Memory B cell (primary cell): ENCODE data around the gene SGIP1.
"Not testable (repeated sequence)": the region's sequence is repeated elsewhere in the genome, so short reads cannot be mapped to it uniquely, and the experiment has no call there.

Source experiments
- ATAC-seq: fragments of 150-1000 bp; cut with Tn5 transposase; 2 replicates; pipeline ENCODE4 v1.10.0; 2021; ENCODE audit warnings: low read depth, mild to moderate bottlenecking, moderate library complexity
- DNase-seq, 2 donors: peaks; one replicate each; pipeline ENCODE4 v3.0.0; 2022; ENCODE audit warnings: low spot score in 2 of 2
- H3K27ac Mint-ChIP-seq: one replicate; pipeline ENCODE4 v1.8.0; 2022; ENCODE audit warnings: mild to moderate bottlenecking, moderate library complexity, mixed read lengths
- H3K27me3 Mint-ChIP-seq: one replicate; pipeline ENCODE4 v1.8.0; 2022; ENCODE audit warnings: mixed read lengths
- H3K36me3 Mint-ChIP-seq: one replicate; pipeline ENCODE4 v1.8.0; 2022; ENCODE audit warnings: mild to moderate bottlenecking, mixed read lengths
- H3K4me1 Mint-ChIP-seq: one replicate; pipeline ENCODE4 v1.8.0; 2022; ENCODE audit warnings: mixed read lengths
- H3K4me3 Mint-ChIP-seq: one replicate; pipeline ENCODE4 v1.8.0; 2022; ENCODE audit warnings: mild to moderate bottlenecking, moderate library complexity, mixed read lengths
- H3K9me3 Mint-ChIP-seq: one replicate; pipeline ENCODE4 v1.8.0; 2022; ENCODE audit warnings: mixed read lengths

The SGIP1 gene

GRCh38 chr1:66732407-66733166, 198.6 kb downstream of the SGIP1 start:
- Mint-ChIP-seq H3K36me3 (no peaks in the 10 kb centered on the region), H3K4me1 (no peaks in the 10 kb centered on the region), H3K4me3 (no peak overlapping the region), H3K27ac (no peak overlapping the region), H3K9me3 (peaks cover 2% of the 10 kb centered on the region), H3K27me3 (peaks cover 11% of the 10 kb centered on the region)
- peak; percentile 27 for ATAC-seq
- no peak for DNase-seq

GRCh38 chr1:66733348-66734017, 199.5 kb downstream of the SGIP1 start:
- no peak for ATAC-seq
- peaks cover 2% of the 10 kb centered on the region for H3K9me3 Mint-ChIP-seq
- H3K4me3 Mint-ChIP-seq = no peak overlapping the region
- H3K27me3 Mint-ChIP-seq = peaks cover 10% of the 10 kb centered on the region
- no peak for DNase-seq
- H3K4me1 Mint-ChIP-seq = peaks cover 2% of the 10 kb centered on the region
- no peak overlapping the region for H3K27ac Mint-ChIP-seq
- no peaks in the 10 kb centered on the region for H3K36me3 Mint-ChIP-seq

- DNase-seq, H3K27me3 Mint-ChIP-seq, ATAC-seq, H3K9me3 Mint-ChIP-seq, H3K27ac Mint-ChIP-seq, H3K4me1 Mint-ChIP-seq, H3K36me3 Mint-ChIP-seq, H3K4me3 Mint-ChIP-seq: not testable (repeated sequence)
Measured at GRCh38 chr1:66734531-66734930, 200.6 kb downstream of the SGIP1 start.

- H3K9me3 Mint-ChIP-seq = no peaks in the 10 kb centered on the region
- H3K4me1 Mint-ChIP-seq = peaks cover 9% of the 10 kb centered on the region
- no peak overlapping the region for H3K27ac Mint-ChIP-seq
- H3K4me3 Mint-ChIP-seq = no peak overlapping the region
- ATAC-seq = no peak
- H3K27me3 Mint-ChIP-seq = no peaks in the 10 kb centered on the region
- no peak for DNase-seq
- H3K36me3 Mint-ChIP-seq = no peaks in the 10 kb centered on the region
Measured at GRCh38 chr1:66737836-66738235, 203.9 kb downstream of the SGIP1 start.

- H3K4me3 Mint-ChIP-seq = no peak overlapping the region
- H3K36me3 Mint-ChIP-seq = no peaks in the 10 kb centered on the region
- no peak overlapping the region for H3K27ac Mint-ChIP-seq
- H3K9me3 Mint-ChIP-seq = no peaks in the 10 kb centered on the region
- ATAC-seq = no peak
- peaks cover 9% of the 10 kb centered on the region for H3K4me1 Mint-ChIP-seq
- DNase-seq = no peak
- H3K27me3 Mint-ChIP-seq = no peaks in the 10 kb centered on the region
Measured at GRCh38 chr1:66739401-66740157, 205.6 kb downstream of the SGIP1 start.

- Mint-ChIP-seq H3K4me3 (no peak overlapping the region), H3K36me3 (no peaks in the 10 kb centered on the region), H3K9me3 (no peaks in the 10 kb centered on the region), H3K27me3 (peaks cover 4% of the 10 kb centered on the region), H3K27ac (no peak overlapping the region), H3K4me1 (no peaks in the 10 kb centered on the region)
- no peak for DNase-seq
- ATAC-seq = no peak
Measured at GRCh38 chr1:66745451-66745850, 211.5 kb downstream of the SGIP1 start.

GRCh38 chr1:66747501-66747900, 213.5 kb downstream of the SGIP1 start:
- ATAC-seq (no peak), DNase-seq (no peak)
- H3K27ac Mint-ChIP-seq = no peak overlapping the region
- H3K4me1 Mint-ChIP-seq = peaks cover 4% of the 10 kb centered on the region
- peaks cover 9% of the 10 kb centered on the region for H3K27me3 Mint-ChIP-seq
- no peaks in the 10 kb centered on the region for H3K9me3 Mint-ChIP-seq
- no peaks in the 10 kb centered on the region for H3K36me3 Mint-ChIP-seq
- no peak overlapping the region for H3K4me3 Mint-ChIP-seq

- Mint-ChIP-seq H3K4me1 (peaks cover 8% of the 10 kb centered on the region), H3K27ac (no peak overlapping the region), H3K9me3 (no peaks in the 10 kb centered on the region), H3K36me3 (no peaks in the 10 kb centered on the region), H3K4me3 (no peak overlapping the region), H3K27me3 (peaks cover 14% of the 10 kb centered on the region)
- DNase-seq (no peak), ATAC-seq (no peak)
Measured at GRCh38 chr1:66750577-66750976, 216.6 kb downstream of the SGIP1 start.

GRCh38 chr1:66751160-66751559, 217.2 kb downstream of the SGIP1 start:
- Mint-ChIP-seq H3K4me1 (peaks cover 8% of the 10 kb centered on the region), H3K27ac (no peak overlapping the region), H3K36me3 (no peaks in the 10 kb centered on the region), H3K9me3 (no peaks in the 10 kb centered on the region), H3K4me3 (no peak overlapping the region), H3K27me3 (peaks cover 14% of the 10 kb centered on the region)
- ATAC-seq (no peak), DNase-seq (no peak)

GRCh38 chr1:66752000-66752592, 218.1 kb downstream of the SGIP1 start, which contains the start of gene DYNLT5:
DYNLT5 (plus strand) TSS chr1:66752459; CDS start chr1:66754659, 2,200 bp downstream.
- H3K4me3 Mint-ChIP-seq = peak within 1 kb of the TSS; percentile 40
- H3K9me3 Mint-ChIP-seq = no peaks in the 10 kb centered on the region
- ATAC-seq = no peak
- no peak within 1 kb of the TSS for H3K27ac Mint-ChIP-seq
- no peaks in the 10 kb centered on the region for H3K36me3 Mint-ChIP-seq
- H3K27me3 Mint-ChIP-seq = peaks cover 14% of the 10 kb centered on the region
- H3K4me1 Mint-ChIP-seq = peaks cover 8% of the 10 kb centered on the region
- DNase-seq = no peak

GRCh38 chr1:66752671-66753371, 218.9 kb downstream of the SGIP1 start:
- no peaks in the 10 kb centered on the region for H3K9me3 Mint-ChIP-seq
- H3K4me3 Mint-ChIP-seq = peak overlapping the region; percentile 9
- H3K27me3 Mint-ChIP-seq = peaks cover 14% of the 10 kb centered on the region
- H3K4me1 Mint-ChIP-seq = peaks cover 8% of the 10 kb centered on the region
- no peak for DNase-seq
- ATAC-seq = no peak
- H3K36me3 Mint-ChIP-seq = no peaks in the 10 kb centered on the region
- H3K27ac Mint-ChIP-seq = no peak overlapping the region

- no peak for ATAC-seq
- DNase-seq = no peak
- peaks cover 10% of the 10 kb centered on the region for H3K4me1 Mint-ChIP-seq
- H3K9me3 Mint-ChIP-seq = no peaks in the 10 kb centered on the region
- no peak overlapping the region for H3K27ac Mint-ChIP-seq
- no peaks in the 10 kb centered on the region for H3K36me3 Mint-ChIP-seq
- H3K27me3 Mint-ChIP-seq = peaks cover 12% of the 10 kb centered on the region
- no peak overlapping the region for H3K4me3 Mint-ChIP-seq
Measured at GRCh38 chr1:66757722-66758240, 223.8 kb downstream of the SGIP1 start.

- Mint-ChIP-seq H3K27me3 (peaks cover 8% of the 10 kb centered on the region), H3K27ac (no peak overlapping the region), H3K4me1 (peaks cover 6% of the 10 kb centered on the region), H3K4me3 (no peak overlapping the region), H3K9me3 (no peaks in the 10 kb centered on the region), H3K36me3 (no peaks in the 10 kb centered on the region)
- DNase-seq (no peak), ATAC-seq (peak; percentile 90)
Measured at GRCh38 chr1:66758241-66758755, 224.3 kb downstream of the SGIP1 start.
